ENCODE data around the gene EXO1. TPM values are rescaled to one million over a fixed set of nuclear protein-coding genes. Genes with fewer than 3 reads are reported as not detected.

The EXO1 gene
- total and polyA plus RNA-seq, 9 of the 15 experiments (the other 6 are each of a cell fraction or from before 2014, with no cell fraction given): 36.0 to 125 (median 83.9) TPM

DNA sequence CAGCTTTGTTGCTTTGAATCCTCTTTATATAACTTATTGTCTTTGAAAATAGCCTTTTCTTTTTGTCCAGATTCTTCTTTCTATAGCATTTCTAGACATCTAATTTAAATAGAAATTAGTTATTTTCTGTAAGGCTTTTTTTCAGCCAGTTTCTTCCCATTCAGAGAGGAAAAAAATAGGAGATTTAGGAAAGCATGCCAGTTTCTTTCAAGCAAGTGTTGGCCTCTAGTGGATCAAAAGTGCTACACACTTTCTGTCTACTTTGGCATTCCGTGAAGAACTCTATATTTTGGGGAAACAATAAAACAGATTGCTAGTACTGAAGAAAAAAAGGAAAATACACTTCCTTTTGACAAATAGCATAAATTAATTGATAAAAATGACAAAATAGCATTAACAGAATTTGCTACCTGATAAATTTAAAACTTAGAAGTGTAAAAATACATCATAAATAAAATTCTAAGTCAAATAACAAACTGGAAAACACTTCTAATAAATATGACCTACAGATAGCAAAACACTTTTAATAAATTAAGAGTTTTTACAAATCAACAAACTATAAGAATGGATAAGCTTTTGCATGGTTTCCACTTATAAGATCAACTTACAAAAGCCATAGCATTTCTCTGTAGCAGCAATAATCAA is 13.1 kb upstream of the EXO1 start (continued):
- TF ChIP-seq, protein P1, sequence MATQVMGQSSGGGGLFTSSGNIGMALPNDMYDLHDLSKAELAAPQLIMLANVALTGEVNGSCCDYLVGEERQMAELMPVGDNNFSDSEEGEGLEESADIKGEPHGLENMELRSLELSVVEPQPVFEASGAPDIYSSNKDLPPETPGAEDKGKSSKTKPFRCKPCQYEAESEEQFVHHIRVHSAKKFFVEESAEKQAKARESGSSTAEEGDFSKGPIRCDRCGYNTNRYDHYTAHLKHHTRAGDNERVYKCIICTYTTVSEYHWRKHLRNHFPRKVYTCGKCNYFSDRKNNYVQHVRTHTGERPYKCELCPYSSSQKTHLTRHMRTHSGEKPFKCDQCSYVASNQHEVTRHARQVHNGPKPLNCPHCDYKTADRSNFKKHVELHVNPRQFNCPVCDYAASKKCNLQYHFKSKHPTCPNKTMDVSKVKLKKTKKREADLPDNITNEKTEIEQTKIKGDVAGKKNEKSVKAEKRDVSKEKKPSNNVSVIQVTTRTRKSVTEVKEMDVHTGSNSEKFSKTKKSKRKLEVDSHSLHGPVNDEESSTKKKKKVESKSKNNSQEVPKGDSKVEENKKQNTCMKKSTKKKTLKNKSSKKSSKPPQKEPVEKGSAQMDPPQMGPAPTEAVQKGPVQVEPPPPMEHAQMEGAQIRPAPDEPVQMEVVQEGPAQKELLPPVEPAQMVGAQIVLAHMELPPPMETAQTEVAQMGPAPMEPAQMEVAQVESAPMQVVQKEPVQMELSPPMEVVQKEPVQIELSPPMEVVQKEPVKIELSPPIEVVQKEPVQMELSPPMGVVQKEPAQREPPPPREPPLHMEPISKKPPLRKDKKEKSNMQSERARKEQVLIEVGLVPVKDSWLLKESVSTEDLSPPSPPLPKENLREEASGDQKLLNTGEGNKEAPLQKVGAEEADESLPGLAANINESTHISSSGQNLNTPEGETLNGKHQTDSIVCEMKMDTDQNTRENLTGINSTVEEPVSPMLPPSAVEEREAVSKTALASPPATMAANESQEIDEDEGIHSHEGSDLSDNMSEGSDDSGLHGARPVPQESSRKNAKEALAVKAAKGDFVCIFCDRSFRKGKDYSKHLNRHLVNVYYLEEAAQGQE (IDR thresholded peaks at IDR 0.05; ENCODE audit: borderline replicate concordance): peak; percentile 86; the same call in 1 of the 2 replicates
- TF ChIP-seq, protein P1 (CRISPR knock-in tag; IDR thresholded peaks at IDR 0.05; ENCODE audit: low read depth): no peak
- 0 out of 2 replicates have a peak, but pooled peaks have one; percentile 47 for TF ChIP-seq KLF16 (IDR thresholded peaks at IDR 0.05)
- TF ChIP-seq SMARCE1 (IDR thresholded peaks at IDR 0.05): no peak
- TF ChIP-seq ADNP (tag; IDR thresholded peaks at IDR 0.05): 0 out of 2 replicates have a peak, but pooled peaks have one; percentile 11
- TF ChIP-seq DNMT1 (IDR thresholded peaks at IDR 0.05): 0 out of 2 replicates have a peak, but pooled peaks have one; percentile 33
- no peak for TF ChIP-seq PTRF (tag; IDR thresholded peaks at IDR 0.05)
- TF ChIP-seq, protein P2, sequence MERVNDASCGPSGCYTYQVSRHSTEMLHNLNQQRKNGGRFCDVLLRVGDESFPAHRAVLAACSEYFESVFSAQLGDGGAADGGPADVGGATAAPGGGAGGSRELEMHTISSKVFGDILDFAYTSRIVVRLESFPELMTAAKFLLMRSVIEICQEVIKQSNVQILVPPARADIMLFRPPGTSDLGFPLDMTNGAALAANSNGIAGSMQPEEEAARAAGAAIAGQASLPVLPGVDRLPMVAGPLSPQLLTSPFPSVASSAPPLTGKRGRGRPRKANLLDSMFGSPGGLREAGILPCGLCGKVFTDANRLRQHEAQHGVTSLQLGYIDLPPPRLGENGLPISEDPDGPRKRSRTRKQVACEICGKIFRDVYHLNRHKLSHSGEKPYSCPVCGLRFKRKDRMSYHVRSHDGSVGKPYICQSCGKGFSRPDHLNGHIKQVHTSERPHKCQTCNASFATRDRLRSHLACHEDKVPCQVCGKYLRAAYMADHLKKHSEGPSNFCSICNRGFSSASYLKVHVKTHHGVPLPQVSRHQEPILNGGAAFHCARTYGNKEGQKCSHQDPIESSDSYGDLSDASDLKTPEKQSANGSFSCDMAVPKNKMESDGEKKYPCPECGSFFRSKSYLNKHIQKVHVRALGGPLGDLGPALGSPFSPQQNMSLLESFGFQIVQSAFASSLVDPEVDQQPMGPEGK (CRISPR knock-in tag; IDR thresholded peaks at IDR 0.05; ENCODE audit: borderline replicate concordance): no peak
- TF ChIP-seq BRF1 (IDR thresholded peaks at IDR 0.05; ENCODE audit: borderline replicate concordance, extremely low read depth, insufficient read length): no peak
- peak; percentile 44; the same call in 1 of the 2 replicates for TF ChIP-seq JUND (IDR thresholded peaks at IDR 0.05; ENCODE audit: borderline replicate concordance, low read depth, low read length)
- no peak; the same call in 2 of the 3 replicates for TF ChIP-seq JUND (tag; IDR thresholded peaks at IDR 0.05; ENCODE audit: borderline replicate concordance, low read depth, low read length)
- TF ChIP-seq TEAD4 (IDR thresholded peaks at IDR 0.05; ENCODE audit: low read length): peak; percentile 52
- TF ChIP-seq TEAD4 (CRISPR knock-in tag; IDR thresholded peaks at IDR 0.05; ENCODE audit: borderline replicate concordance): no peak
- no peak for TF ChIP-seq CBX5 (IDR thresholded peaks at IDR 0.05; ENCODE audit: borderline replicate concordance, low read depth)
- no peak for TF ChIP-seq KDM1A (IDR thresholded peaks at IDR 0.05)
- TF ChIP-seq RAD21 (CRISPR knock-in tag; conservative IDR thresholded peaks at IDR 0.05 in 1 of 2, IDR thresholded peaks at IDR 0.05 in 1 of 2): peak; percentile 92 to 93
- 0 out of 4 replicates have a peak, but pooled peaks of 1 of the 2 experiments have one; percentile 28 for TF ChIP-seq TBL1XR1 (IDR thresholded peaks at IDR 0.05; ENCODE audit: low read length in 2 of 2)
- no peak for TF ChIP-seq RAD51 (IDR thresholded peaks at IDR 0.05; ENCODE audit: borderline replicate concordance, low read depth)
- no peak for TF ChIP-seq EWSR1 (IDR thresholded peaks at IDR 0.05; ENCODE audit: borderline replicate concordance, low read depth, partially characterized antibody)
